Heart left ventricle (tissue), 13 donors: ENCODE results near the gene CHST11.

Experiments
- CTCF ChIP-seq, 12 donors: fragments of 200-600 bp; sonication (generic) in 4 of 12; IDR thresholded peaks; one replicate each; pipeline versions ENCODE4 v1.5.0 to v1.8.0; 2018 to 2022; ENCODE audit warnings: antibody characterized with exemption in 12 of 12, mild to moderate bottlenecking in 5 of 12
- POLR2A ChIP-seq, 2 donors: fragments of 450-650 bp; IDR thresholded peaks; one replicate each; pipeline ENCODE4 v1.6.1; 2017; ENCODE audit warnings: antibody characterized with exemption in 2 of 2, mild to moderate bottlenecking in 2 of 2, moderate library complexity in 2 of 2
- donor health status: ischemic (EF 13 %, LVEDD 7.1; RV severe dilation, severe dysfunction).
- donor health status: DM: no; HTN: yes; CAD: no.
- donor health status: DM: no; HTN: no; CAD: no.
- donor health status: ischemic (EF 25% LVEDD 6.9; RV normal size, moderate dysfunction).
- donor health status: ischemic (EF 25% LVEDD 5.7; RV mildly dilated, moderate dysfunction).
- donor health status: ischemic (EF 35%, LVEDD 5.7; RV mildly dilated, moderate dysfunction).
- donor health status: nonischemic (EF 11% LVEDD 7.7; RV severe dilation, severe dysfunction).
- donor health status: DM: yes; HTN: yes; CAD: no.
- donor health status: PGD.
- donor health status: ischemic (EF 29% LVEDD 5.4; RV normal size, mild dysfunction).
- donor health status: nonischemic (EF 23%, LVEDD 6.1; RV moderate dilation, normal function).

- TF ChIP-seq POLR2A (IDR thresholded peaks at IDR 0.05) = no peak
- no peak for TF ChIP-seq CTCF (IDR thresholded peaks at IDR 0.05)
These were observed 126.6 kb downstream of the CHST11 start for GRCh38 chr12:104583301-104583700.
